Activated CD4-positive, alpha-beta T cell treated with anti-CD3 and anti-CD28 coated beads for 36 hours (primary cell): Measurements from ENCODE around the gene GALNT11. TPM values are rescaled to one million over a fixed set of nuclear protein-coding genes. Genes with fewer than 3 reads are reported as not detected.

ENCODE experiments used
- ATAC-seq: fragments of 200-7000 bp; cut with Tn5 transposase; one replicate; pipeline ENCODE4 v1.10.0; 2021; ENCODE audit warnings: mild to moderate bottlenecking, moderate library complexity
- CTCF ChIA-PET: fragments of 350-600 bp; sonication (Branson Sonifier 250); formaldehyde crosslinking; loops from one replicate; lab custom pipeline; 2021; ENCODE audit warnings: antibody characterized with exemption; lab: Charles Lee
- POLR2A ChIA-PET: fragments of 350-600 bp; sonication (Branson Sonifier 250); formaldehyde crosslinking; loops from one replicate; lab custom pipeline; 2021; ENCODE audit warnings: antibody characterized with exemption, inconsistent platforms; lab: Charles Lee
- DNase-seq: peaks from one replicate; pipeline ENCODE4 v3.0.0-alpha.2; 2020
- H3K27ac Mint-ChIP-seq: one replicate; pipeline ENCODE4 v1.8.0; 2021; ENCODE audit warnings: mixed read lengths
- H3K27me3 Mint-ChIP-seq: one replicate; pipeline ENCODE4 v1.8.0; 2021; ENCODE audit warnings: mixed read lengths
- H3K36me3 Mint-ChIP-seq: one replicate; pipeline ENCODE4 v1.8.0; 2021; ENCODE audit warnings: low read depth, mixed read lengths
- H3K4me1 Mint-ChIP-seq: one replicate; pipeline ENCODE4 v1.8.0; 2021; ENCODE audit warnings: mixed read lengths
- H3K4me3 Mint-ChIP-seq: one replicate; pipeline ENCODE4 v1.8.0; 2021; ENCODE audit warnings: mild to moderate bottlenecking, moderate library complexity, mixed read lengths
- H3K9me3 Mint-ChIP-seq: one replicate; pipeline ENCODE4 v1.8.0; 2021; ENCODE audit warnings: low read depth, mixed read lengths
- intact Hi-C, 2 experiments: fragments of 100-400 bp; cut with DNase I in 1 of 2; cut with micrococcal nuclease in 1 of 2; formaldehyde crosslinking; loops; one replicate each; pipeline versions ENCODE4 v1.14.2 to v1.15.1; 2022 to 2024; cut with DNase I, micrococcal nuclease
- total RNA-seq, 2 experiments: library from RNA; stranded (reverse); gene quantifications; one replicate each; pipeline ENCODE4 v1.2.3, GENCODE V29; 2021

The GALNT11 gene
- total RNA-seq, 2 experiments from 2014 or later, result 22.0 to 24.8 TPM

DNA sequence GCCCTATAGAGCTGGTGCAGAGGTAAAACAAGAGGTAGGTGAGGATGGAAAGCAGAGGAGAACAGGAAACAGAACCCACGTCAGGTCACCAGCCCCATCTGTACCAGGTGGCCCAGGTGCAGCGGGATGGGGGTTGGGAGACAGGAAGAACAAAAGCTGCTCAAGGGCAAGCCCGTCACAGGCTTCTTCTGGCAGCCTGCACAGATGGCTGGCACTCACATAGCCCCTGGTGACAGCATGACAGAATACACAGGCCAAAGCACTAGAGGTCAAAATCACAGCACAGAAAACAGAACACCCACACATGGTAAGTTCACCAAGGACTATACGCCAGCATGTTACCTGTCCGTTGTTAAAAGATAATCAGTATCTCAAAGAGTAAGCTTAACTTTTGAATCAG is 126.8 kb downstream of the GALNT11 start:
- ATAC-seq (no peak), DNase-seq (no peak)
- Mint-ChIP-seq H3K9me3 (no peaks in the 10 kb centered on the region), H3K36me3 (peaks cover 54% of the 10 kb centered on the region), H3K4me1 (no peaks in the 10 kb centered on the region), H3K27ac (peak overlapping the region; percentile 37), H3K4me3 (no peak overlapping the region), H3K27me3 (no peaks in the 10 kb centered on the region)
- ChIA-PET POLR2A (no interaction called here), CTCF (interaction anchor here (1.0 to 1.1 kb wide), 2 partner anchors 9 to 196 kb away, joined by 3 to 4 read pairs; partner anchors contain the start of gene GALNTL5)
- intact Hi-C loops, result no loop called here

DNA sequence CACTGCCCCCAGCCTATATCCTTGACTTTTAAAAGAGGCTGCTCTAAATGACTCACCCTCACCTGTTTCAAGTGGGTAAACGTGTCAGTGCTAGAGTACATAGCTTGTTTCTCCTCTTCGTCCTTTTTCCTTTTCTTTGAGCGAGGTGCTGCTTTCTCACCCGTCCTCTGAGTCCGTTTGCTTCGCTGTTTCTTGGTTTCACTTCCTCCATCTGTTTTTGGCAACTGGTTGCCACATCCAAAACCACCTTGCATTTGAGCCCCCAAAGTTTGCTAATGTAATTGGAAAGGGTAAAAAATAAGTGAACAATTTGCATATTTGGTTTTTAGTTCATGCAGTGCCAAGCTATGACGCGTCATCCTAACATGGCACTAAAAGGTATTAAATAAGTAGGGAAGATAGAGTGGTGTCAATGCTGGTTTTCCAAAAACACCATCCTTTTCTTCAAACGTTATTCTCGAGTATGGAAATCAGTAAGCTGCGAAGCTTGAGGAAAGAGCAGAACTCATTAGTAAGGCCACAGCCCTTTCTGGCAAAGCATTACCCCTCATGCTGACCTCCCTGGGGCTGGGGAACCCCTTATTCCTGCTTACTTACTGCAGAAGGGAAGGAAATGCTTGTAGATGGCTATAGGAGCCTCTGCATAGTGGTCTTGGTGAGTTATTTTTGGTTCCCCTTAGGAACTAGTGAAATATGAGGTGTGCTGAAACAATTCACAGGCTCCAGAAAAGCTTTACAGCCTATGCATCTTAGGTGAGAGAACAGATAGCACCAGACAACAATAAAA is 133.5 kb downstream of the GALNT11 start:
- CTCF ChIA-PET, result interaction anchor here (0.6 to 1.4 kb wide), 3 partner anchors 10 to 21 kb away, joined by 3 to 5 read pairs (median 3); no protein-coding TSS in a partner anchor
- ATAC-seq, result peak; percentile 73
- intact Hi-C loops, result no loop called here
- Mint-ChIP-seq H3K27ac (peak overlapping the region; percentile 79), H3K27me3 (no peaks in the 10 kb centered on the region), H3K36me3 (peaks cover 44% of the 10 kb centered on the region), H3K4me1 (peaks cover 12% of the 10 kb centered on the region), H3K9me3 (no peaks in the 10 kb centered on the region), H3K4me3 (no peak overlapping the region)
- POLR2A ChIA-PET, result no interaction called here
- DNase-seq, result no peak

DNA sequence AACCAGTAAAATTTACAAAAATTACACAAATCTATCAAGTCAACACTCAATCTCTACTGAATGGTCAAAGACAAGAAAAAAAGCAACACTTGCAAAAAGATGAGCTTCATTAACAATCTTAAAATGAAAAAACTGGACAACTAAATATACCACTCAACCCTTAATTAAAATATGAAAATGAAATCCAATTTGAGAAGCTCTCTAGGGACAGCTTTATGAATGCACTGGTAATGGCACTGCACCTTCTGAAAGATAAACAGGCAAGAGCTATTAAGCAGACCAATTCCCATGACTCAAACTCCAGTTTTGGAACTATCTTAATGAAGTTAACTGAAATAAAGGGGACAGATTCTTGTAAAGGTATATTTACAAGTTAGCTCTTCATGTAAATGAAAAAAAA is 135.7 kb downstream of the GALNT11 start:
- Mint-ChIP-seq H3K27ac (no peak overlapping the region), H3K9me3 (no peaks in the 10 kb centered on the region), H3K4me3 (no peak overlapping the region), H3K4me1 (peaks cover 12% of the 10 kb centered on the region), H3K27me3 (no peaks in the 10 kb centered on the region), H3K36me3 (peaks cover 34% of the 10 kb centered on the region)
- CTCF ChIA-PET, result interaction anchor here (0.6 to 1.4 kb wide), 3 partner anchors 10 to 749 kb away, joined by 3 read pairs; no protein-coding TSS in a partner anchor
- POLR2A ChIA-PET, result interaction anchor here (0.7 kb wide), 1 partner anchor 54 kb away, joined by 6 read pairs; no protein-coding TSS in a partner anchor
- ATAC-seq, result no peak
- intact Hi-C loops, result no loop called here
- no peak for DNase-seq

DNA sequence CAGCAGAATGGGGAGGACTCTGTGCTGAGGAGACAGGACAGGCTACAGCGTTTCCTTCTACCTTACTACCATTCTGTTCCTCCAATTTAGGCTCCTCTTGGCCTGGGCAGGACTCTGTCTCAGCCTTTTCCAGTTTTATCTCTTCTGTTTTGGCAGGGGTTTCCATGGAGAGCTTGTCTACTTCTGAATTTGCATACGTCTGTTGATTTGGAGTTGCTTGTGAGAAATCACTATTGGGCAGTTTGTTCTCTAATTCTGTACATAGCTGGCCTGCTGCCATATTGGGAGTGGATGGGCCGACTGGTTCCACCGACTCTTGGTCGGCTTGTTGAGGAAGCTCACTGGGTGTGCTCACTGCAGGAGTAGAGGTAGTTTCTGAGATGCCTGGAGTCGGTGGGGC is 136.8 kb downstream of the GALNT11 start:
- CTCF ChIA-PET, result no interaction called here
- peaks cover 12% of the 10 kb centered on the region for H3K4me1 Mint-ChIP-seq
- DNase-seq (no peak), ATAC-seq (no peak)
- intact Hi-C loops, result no loop called here
- POLR2A ChIA-PET, result no interaction called here
- H3K9me3 Mint-ChIP-seq, result no peaks in the 10 kb centered on the region
- H3K27ac Mint-ChIP-seq, result no peak overlapping the region
- H3K27me3 Mint-ChIP-seq, result no peaks in the 10 kb centered on the region
- H3K36me3 Mint-ChIP-seq, result peaks cover 41% of the 10 kb centered on the region
- no peak overlapping the region for H3K4me3 Mint-ChIP-seq

Other genes starting within 250 kb of the GALNT11 start
- 10 to 100 TPM; 19.6 to 21.5 TPM for gene PRKAG2, start 148.6 kb upstream of the GALNT11 start, total RNA-seq
- gene GALNTL5, start 69.2 kb upstream of the GALNT11 start, total RNA-seq, result not detected